ENCODE data around the gene NOC4L. TPM values are rescaled to one million over a fixed set of nuclear protein-coding genes. Genes with fewer than 3 reads are reported as not detected.

NOC4L gene
- polyA plus RNA-seq, 3 donors: 7.3 to 18.0 (median 17.9) TPM

DNA sequence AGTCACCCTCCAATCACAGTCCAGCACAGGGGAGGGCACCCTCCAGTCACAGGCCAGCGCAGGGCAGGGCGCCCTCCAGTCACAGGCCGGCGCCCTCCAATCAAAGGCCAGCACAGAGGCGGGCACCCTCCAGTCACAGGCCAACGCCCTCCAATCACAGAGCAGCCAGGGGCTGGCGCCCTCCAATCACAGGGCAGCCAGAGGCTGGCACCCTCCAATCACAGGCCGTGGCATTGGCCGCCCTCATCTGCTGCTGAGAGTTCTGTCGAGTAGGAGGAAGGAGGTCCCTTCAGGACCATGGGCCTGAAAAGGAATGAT lies 26.7 kb upstream of the NOC4L start:
- no peak overlapping the region for H3K4me3 Mint-ChIP-seq
- peaks cover 0 to 7% (median 0%) of the 10 kb centered on the region in 7 donors for H3K9me3 Mint-ChIP-seq

DNA sequence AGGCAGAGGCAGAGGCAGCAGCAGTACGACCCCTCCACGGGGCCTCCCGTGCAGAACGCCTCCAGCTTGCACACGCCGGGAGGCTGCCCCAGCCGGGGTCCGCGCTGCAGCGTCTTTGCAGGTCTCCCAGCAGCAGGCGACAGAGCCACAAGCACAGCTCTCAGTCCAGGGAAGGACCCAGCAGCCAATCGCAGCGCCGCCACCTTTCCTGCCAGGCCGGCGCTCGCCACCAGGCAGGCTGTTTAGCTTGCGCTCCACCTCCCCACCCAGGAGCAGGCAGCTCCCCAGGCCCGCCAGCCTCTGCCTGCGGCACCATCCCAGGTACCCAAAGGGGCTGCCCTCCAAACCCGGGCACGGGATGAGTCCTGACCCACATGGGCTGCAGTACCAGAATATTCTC lies 25.4 kb upstream of the NOC4L start:
- Histone ChIP-seq H3K27ac (ENCODE audit: low read depth in 1 of 2, low read length in 2 of 2) (no peak overlapping the region), H3K4me1 (ENCODE audit: control insufficient read depth in 1 of 2, insufficient read depth in 2 of 2, low read length in 2 of 2) (no peaks in the 10 kb centered on the region), H3K4me3 (replicated peaks in 1 of 3; ENCODE audit: low read depth in 2 of 3, low read length in 3 of 3) (no peak overlapping the region), H4K20me1 (ENCODE audit: insufficient read depth, low read length) (no peaks in the 10 kb centered on the region), H3K79me2 (ENCODE audit: insufficient read depth, low read length) (no peaks in the 10 kb centered on the region), H3K9ac (ENCODE audit: insufficient read depth, low read length, poor library complexity, severe bottlenecking) (no peak overlapping the region), H3K36me3 (replicated peaks in 1 of 2; ENCODE audit: control insufficient read depth in 1 of 2, insufficient read depth in 2 of 2, low read length in 2 of 2) (peaks cover 22 to 60% of the 10 kb centered on the region in 2 donors), H3K4me2 (replicated peaks; ENCODE audit: extremely low read depth, low read length, poor library complexity, severe bottlenecking) (no peak overlapping the region), H2AFZ (ENCODE audit: insufficient read depth, low read depth, low read length, poor library complexity, severe bottlenecking) (no peak overlapping the region), H3K9me3 (replicated peaks in 1 of 2; ENCODE audit: control insufficient read depth in 1 of 2, insufficient read depth in 1 of 2, low read length in 2 of 2) (no peaks in the 10 kb centered on the region), H3K27me3 (ENCODE audit: control insufficient read depth in 2 of 2, insufficient read depth in 2 of 2, low read length in 2 of 2) (no peaks in the 10 kb centered on the region)
- H3K27ac Mint-ChIP-seq: no peak overlapping the region
- WGBS (ENCODE audit: insufficient coverage): 96% methylated on average over 20 of the region's 22 CpGs
- no peaks in the 10 kb centered on the region for H3K4me1 Mint-ChIP-seq
- TF ChIP-seq CTCF (IDR thresholded peaks at IDR 0.05): no peak
- no peaks in the 10 kb centered on the region for H3K27me3 Mint-ChIP-seq (ENCODE audit: low read depth in 3 of 3)
- no peak overlapping the region for H3K4me3 Mint-ChIP-seq
- DNase-seq: no peak
- intact Hi-C loops (cut with micrococcal nuclease): no loop called here
- peaks cover 0 to 7% (median 0%) of the 10 kb centered on the region in 7 donors for H3K9me3 Mint-ChIP-seq
- peaks cover 32 to 52% of the 10 kb centered on the region in 2 donors for H3K36me3 Mint-ChIP-seq

More for the DNA sequence above, 26.7 kb upstream of the NOC4L start:
- Histone ChIP-seq H3K36me3 (replicated peaks in 1 of 2; ENCODE audit: control insufficient read depth in 1 of 2, insufficient read depth in 2 of 2, low read length in 2 of 2) (peaks cover 28 to 60% of the 10 kb centered on the region in 2 donors), H3K9me3 (replicated peaks in 1 of 2; ENCODE audit: control insufficient read depth in 1 of 2, insufficient read depth in 1 of 2, low read length in 2 of 2) (no peaks in the 10 kb centered on the region), H3K4me1 (ENCODE audit: control insufficient read depth in 1 of 2, insufficient read depth in 2 of 2, low read length in 2 of 2) (no peaks in the 10 kb centered on the region), H4K20me1 (ENCODE audit: insufficient read depth, low read length) (no peaks in the 10 kb centered on the region), H3K9ac (ENCODE audit: insufficient read depth, low read length, poor library complexity, severe bottlenecking) (no peak overlapping the region), H3K27ac (ENCODE audit: low read depth in 1 of 2, low read length in 2 of 2) (no peak overlapping the region), H3K27me3 (ENCODE audit: control insufficient read depth in 2 of 2, insufficient read depth in 2 of 2, low read length in 2 of 2) (no peaks in the 10 kb centered on the region), H3K4me3 (replicated peaks in 1 of 3; ENCODE audit: low read depth in 2 of 3, low read length in 3 of 3) (no peak overlapping the region), H3K79me2 (ENCODE audit: insufficient read depth, low read length) (no peaks in the 10 kb centered on the region), H3K4me2 (replicated peaks; ENCODE audit: extremely low read depth, low read length, poor library complexity, severe bottlenecking) (no peak overlapping the region), H2AFZ (ENCODE audit: insufficient read depth, low read depth, low read length, poor library complexity, severe bottlenecking) (no peak overlapping the region)
- DNase-seq: no peak
- TF ChIP-seq CTCF (IDR thresholded peaks at IDR 0.05): no peak
- peaks cover 40 to 62% of the 10 kb centered on the region in 2 donors for H3K36me3 Mint-ChIP-seq
- H3K27ac Mint-ChIP-seq: peak overlapping the region in 1 of 7 donors; percentile 8
- H3K4me1 Mint-ChIP-seq: no peaks in the 10 kb centered on the region
- 100% methylated on average over 1 of the region's 10 CpGs for WGBS (ENCODE audit: insufficient coverage)
- intact Hi-C loops (cut with micrococcal nuclease): no loop called here
- no peaks in the 10 kb centered on the region for H3K27me3 Mint-ChIP-seq (ENCODE audit: low read depth in 3 of 3)

All from CD14-positive monocyte (primary cell).